ENCODE results near the gene AFF3.

AFF3 gene

DNA sequence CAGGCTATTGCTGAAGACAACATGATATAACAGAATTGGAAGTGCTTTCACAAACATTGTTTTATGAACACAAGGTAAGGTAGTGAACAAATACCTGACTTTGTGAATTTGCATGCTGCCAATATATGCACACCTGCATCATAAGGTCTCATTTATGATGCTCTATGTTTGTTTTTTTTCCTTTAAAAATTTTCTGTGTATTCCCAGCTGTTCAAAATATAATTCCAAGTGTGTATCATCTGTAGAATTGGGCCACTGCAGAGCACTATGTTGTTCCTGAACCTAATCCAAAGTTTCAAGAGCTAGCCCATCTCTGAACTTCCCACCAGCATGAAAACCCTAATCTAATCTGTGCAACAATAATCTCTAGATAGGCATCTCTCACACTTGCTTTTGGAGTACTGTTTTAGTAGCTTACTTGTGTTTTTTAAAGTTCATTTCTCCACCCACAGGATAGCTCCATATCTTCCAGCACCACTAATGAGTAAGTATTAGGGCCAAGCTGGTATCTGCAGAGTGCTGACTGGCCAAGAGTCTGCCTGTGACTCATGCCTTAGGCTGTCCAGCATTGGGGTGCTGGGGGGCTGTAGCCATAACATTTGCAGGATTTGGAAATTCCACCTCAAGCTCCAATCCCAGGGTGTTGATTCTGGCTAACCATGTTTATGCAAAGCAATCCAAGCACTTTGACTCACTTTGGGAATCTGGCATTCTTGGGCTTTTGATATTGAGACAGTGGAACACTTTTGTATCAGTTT is 444.4 kb downstream of the AFF3 start:
- DNase-seq (ENCODE audit: low spot score): peak; percentile 91

DNA sequence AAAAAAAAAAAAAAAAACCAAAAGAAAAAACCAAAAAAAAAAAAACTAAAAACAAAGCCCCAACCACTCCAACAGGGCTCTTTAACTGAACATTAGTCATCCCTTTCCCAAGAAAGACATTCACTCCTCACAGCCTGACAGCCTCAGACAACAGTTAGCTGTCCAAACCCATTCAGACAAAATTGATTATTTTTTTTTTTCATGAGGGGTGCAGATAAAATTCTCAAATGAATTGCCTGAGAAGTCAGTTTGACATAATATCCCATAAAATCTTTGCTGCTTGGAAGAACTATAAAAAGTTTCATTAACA is 446.5 kb downstream of the AFF3 start:
- peak; percentile 29 for DNase-seq (ENCODE audit: low spot score)

DNA sequence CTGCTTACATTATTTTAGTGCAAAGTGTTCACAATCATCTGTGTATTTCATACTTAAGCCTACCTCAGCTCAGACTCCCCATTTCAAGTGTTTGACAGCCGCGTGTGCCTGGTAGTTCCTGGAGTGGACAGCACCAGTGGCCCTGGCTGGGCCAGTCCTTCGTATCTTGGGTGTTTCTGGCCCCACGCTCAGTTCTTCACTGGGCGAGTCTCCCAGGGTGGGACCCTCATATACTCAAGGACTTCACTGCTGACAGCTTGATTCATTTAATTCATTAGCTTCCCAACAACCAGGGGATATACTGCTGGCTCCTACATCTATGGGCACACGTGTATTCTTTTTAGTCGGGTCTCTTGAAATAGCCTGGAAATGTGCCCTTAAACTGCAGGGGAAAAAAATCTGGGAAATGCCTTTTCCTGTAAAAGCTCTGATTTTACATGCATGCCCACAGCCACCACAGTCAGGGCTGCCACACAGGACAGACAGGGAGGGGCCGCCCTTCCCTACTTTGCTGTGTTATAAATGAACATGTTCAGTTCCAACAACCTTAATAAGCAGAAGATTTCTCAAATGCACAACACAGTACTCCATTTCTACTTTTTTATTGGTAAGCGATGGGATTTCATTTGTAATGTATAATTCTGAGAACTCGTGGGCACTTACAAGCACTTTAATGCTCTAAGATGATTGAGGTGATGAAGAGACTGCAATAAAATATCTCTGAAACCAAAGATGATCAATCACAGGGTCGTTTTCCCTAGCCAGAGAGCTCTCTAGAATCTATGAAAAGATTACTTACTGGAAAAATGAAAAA is 447.1 kb downstream of the AFF3 start:
- no peak for DNase-seq (ENCODE audit: low spot score)

- no peak for DNase-seq (ENCODE audit: low spot score)
Measured at GRCh38 chr2:99694331-99694730, 448.1 kb downstream of the AFF3 start.

DNA sequence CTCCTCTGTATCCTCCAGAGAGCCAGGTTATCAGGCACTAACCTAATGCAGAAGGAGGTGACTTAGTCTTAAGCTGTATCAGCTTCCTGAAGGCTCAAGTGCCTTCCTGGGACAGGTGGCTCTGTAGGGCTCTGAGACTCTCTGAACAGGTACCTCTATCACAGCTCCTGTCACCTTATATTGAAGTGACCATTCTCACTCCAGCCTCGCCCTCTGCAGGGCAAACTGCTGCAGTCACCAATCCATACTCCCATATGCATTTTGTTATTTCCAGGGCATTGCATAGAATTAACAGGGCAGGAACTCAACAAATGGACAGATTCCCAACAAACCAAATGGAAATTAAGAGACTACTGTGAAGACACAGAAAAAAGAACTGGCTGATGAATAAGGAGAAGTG is 449.6 kb downstream of the AFF3 start:
- no peak for DNase-seq (ENCODE audit: low spot score)

- DNase-seq (ENCODE audit: low spot score): peak; percentile 76
Measured at GRCh38 chr2:99691926-99692325, 450.5 kb downstream of the AFF3 start.

DNA sequence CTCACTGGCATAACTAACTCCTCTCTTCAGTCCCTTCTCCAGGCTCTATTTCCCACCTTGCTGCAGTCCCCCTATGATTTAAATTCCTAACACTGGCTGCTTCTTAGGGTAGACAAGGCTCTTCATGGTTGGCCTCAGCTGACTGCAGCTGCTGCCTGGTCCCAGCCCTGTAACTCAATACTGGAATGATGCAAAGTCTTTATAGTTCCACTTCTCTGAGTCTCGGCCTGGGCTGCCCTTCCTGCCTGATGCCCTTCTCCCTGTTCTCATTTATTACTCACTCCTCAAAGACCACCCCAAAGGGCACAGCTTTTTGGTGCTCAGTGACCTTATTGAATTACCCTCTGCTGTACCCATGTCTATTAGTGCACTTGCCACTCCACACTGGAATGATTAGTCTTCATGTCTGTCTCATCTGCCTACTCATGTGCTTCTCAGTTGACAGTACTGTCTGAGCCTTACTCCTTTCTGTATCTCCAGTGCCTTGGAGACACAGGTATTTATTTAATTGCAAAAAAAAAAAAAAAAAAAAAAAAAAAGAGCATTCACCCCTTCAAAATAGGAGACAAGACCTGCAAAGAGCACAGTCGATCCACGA is 453.1 kb downstream of the AFF3 start:
- no peak for DNase-seq (ENCODE audit: low spot score)

GRCh38 chr2:99688699-99689098 is 453.7 kb downstream of the AFF3 start:
- no peak for DNase-seq (ENCODE audit: low spot score)

- DNase-seq (ENCODE audit: low spot score): peak; percentile 77
Measured at GRCh38 chr2:99682275-99683060, 459.9 kb downstream of the AFF3 start.

DNA sequence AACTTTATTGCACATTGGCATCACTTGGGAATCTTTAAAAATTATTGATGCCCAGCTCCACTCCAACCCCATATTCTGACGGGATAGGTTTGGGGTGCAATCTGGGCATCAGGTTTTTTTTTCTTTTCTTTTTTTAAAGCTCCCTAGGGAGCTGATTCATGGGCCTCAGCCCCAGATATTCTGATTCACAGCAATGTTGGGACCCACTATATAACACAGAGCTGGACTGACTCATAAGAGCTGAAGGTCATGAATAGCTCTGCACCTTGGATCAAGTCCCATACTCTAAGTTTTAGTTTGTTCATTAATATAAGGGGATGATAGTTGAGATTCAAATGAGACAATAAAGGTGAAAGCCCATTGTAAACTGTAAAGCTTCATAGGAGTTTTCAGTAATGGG is 461.4 kb downstream of the AFF3 start:
- peak; percentile 68 for DNase-seq (ENCODE audit: low spot score)

DNA sequence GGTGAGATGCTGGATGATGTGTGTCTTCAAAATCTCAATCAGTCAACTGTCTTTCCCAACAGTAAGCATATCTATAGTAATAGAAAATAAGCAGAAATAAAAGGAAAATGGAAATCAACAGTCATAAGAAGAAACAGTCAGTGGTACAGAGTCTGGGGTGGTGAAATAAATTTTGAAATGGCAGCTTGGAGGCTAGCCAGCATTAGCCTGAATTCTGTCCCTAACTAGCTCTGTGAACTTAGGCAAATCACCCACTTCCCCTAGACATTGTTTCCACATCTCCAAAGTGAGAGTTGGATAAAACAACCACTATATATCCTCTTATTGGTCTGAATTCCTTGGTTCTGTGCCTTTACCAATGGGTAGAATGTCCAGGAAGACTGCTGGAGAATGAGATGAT is 462.9 kb downstream of the AFF3 start:
- no peak for DNase-seq (ENCODE audit: low spot score)

GRCh38 chr2:99678625-99679024 is 463.8 kb downstream of the AFF3 start:
- DNase-seq (ENCODE audit: low spot score): no peak

DNA sequence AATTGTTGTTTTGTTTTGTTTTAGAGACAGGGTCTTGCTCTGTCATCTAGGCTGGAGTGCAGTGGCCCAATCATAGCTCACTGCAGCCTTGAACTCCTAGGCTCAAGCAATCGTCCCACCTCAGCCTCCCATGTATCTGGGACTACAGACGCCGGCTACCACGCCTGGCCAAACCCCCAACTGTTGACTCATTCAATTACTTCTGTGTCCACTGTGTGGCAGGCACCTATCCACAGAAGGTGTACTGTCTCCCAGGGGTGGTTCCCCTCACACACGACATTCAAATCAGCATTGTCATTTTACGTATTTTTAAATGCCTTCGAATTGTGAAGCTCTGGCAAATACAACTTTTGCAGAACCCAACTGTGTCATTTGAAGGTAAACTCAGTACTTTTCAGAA is 464.6 kb downstream of the AFF3 start:
- no peak for DNase-seq (ENCODE audit: low spot score)

DNA sequence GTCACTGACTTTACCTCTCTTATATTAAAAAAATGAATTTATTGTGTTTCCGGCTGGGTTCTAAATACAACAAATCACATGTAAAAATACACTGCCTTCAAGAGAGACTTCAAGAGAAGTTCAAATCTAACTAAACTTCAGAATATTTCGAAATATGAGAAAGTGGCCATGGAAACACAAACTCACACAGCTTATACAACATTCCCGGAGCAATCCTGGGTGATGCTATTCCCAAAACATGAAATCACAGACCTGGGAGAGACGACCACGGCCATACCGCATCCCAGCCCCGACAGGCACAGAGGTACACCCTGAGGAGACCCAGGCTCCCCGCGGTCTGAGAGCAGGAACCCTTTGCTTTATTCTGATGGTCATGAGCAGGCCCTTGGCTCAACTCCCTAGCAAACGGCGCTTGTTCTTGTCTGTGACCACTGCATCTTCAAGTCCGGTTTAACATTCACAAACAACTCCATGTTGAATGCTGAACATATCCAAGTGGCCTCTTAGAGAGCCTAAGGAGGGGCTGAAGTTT is 467.2 kb downstream of the AFF3 start:
- DNase-seq (ENCODE audit: low spot score): no peak

- DNase-seq (ENCODE audit: low spot score): no peak
Measured at GRCh38 chr2:99674090-99674489, 468.3 kb downstream of the AFF3 start.

GRCh38 chr2:99672766-99673350 is 469.5 kb downstream of the AFF3 start:
- DNase-seq (ENCODE audit: low spot score): no peak

- no peak for DNase-seq (ENCODE audit: low spot score)
Measured at GRCh38 chr2:99670768-99671734, 471.3 kb downstream of the AFF3 start.

DNA sequence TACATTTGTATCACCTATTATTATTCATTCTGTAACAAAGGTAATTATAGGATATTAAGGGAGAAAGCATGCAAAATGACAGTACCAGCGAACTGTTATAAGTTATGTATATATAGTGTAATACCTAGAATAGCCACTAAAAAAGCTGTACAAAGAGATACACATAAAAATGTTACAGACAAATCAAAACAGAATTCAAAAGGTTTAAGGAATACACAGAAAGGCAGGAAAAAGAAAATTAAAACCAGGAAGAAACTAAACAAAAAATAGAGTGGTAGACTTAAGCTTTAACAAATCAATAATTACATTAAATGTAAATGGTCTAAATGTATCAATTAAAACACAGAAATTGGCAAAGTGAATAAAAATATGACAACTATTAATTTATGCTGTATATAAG is 476.1 kb downstream of the AFF3 start:
- DNase-seq (ENCODE audit: low spot score): no peak

DNA sequence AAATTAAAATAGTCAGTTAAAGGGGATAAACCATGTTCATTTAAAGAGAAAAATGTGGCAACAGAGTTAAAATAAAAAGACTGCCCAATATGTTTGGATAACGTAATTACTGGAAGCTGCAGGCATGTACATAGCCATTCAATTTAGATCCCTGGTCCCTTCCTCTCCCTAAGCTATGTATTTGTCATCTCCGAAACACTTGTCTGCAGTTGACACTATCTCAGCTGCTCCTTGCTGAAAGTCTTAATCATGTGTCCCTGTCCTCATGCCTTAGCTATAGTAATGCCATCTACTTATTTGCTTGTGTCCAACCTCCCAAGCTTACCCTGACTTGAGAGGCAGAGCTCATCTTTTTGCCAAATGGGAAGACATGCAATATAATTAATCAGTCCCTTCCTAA is 478.7 kb downstream of the AFF3 start:
- no peak for DNase-seq (ENCODE audit: low spot score)

DNA sequence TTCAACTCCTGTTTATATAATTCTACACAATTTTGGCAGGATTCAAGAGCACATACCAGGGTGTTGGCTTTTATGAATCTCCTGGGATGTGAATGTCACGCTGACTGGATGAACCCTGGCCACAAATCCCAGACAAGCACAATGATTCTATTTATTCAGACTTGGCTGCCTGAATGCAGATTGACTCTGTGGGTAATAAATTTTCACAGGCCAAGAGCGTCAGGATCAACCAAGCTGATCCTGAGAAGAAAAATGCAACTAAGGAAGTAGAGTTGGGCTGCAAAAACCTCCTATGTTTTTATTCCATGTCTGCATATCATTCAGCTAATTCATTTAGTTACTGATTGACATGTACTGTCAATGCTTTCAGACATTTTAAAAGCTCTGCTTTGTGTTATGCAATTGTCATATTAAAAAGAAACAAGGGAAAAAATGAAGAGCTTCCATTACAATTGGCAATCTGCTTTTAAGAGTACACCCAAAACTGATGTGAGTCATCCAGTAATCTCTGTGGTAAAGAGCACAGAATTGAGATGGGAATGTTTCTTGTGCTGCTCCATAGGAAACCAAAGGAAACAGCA is 479.5 kb downstream of the AFF3 start:
- DNase-seq (ENCODE audit: low spot score): peak; percentile 89

Measured in AG20443 (cell line).